Activated CD4-positive, alpha-beta memory T cell treated with anti-CD3 and anti-CD28 coated beads, Interleukin-2, amount 10 ng/mL, durations not matched to agents 7 days and 5 days (primary cell): Measurements from ENCODE around the gene NR3C2. TPM values are rescaled to one million over a fixed set of nuclear protein-coding genes. Genes with fewer than 3 reads are reported as not detected.

ENCODE experiments used
- CTCF ChIA-PET: fragments of 350-600 bp; sonication (Branson Sonifier 250); formaldehyde crosslinking; loops from one replicate; lab custom pipeline; 2021; ENCODE audit warnings: antibody characterized with exemption, inconsistent platforms; lab: Charles Lee
- POLR2A ChIA-PET: fragments of 350-600 bp; sonication (Branson Sonifier 250); formaldehyde crosslinking; loops from one replicate; lab custom pipeline; 2021; ENCODE audit warnings: antibody characterized with exemption; lab: Charles Lee
- DNase-seq: peaks from one replicate; pipeline ENCODE4 v3.0.0-alpha.2; 2020
- H3K27ac Mint-ChIP-seq: one replicate; pipeline ENCODE4 v1.8.0; 2021; ENCODE audit warnings: mild to moderate bottlenecking, mixed read lengths
- H3K27me3 Mint-ChIP-seq: one replicate; pipeline ENCODE4 v1.8.0; 2021; ENCODE audit warnings: mixed read lengths
- H3K36me3 Mint-ChIP-seq: one replicate; pipeline ENCODE4 v1.8.0; 2021; ENCODE audit warnings: low read depth, mixed read lengths
- H3K4me1 Mint-ChIP-seq: one replicate; pipeline ENCODE4 v1.8.0; 2021; ENCODE audit warnings: mixed read lengths
- H3K4me3 Mint-ChIP-seq: one replicate; pipeline ENCODE4 v1.8.0; 2021; ENCODE audit warnings: mild to moderate bottlenecking, mixed read lengths
- H3K9me3 Mint-ChIP-seq: one replicate; pipeline ENCODE4 v1.8.0; 2021; ENCODE audit warnings: mixed read lengths
- total RNA-seq, 2 experiments: library from RNA; stranded (reverse); gene quantifications; one replicate each; pipeline ENCODE4 v1.2.3, GENCODE V29; 2021

Gene NR3C2
- total RNA-seq, 2 experiments from 2014 or later: 4.1 to 5.0 TPM

GRCh38 chr4:148311526-148311925, 130.7 kb downstream of the NR3C2 start:
- Mint-ChIP-seq H3K9me3 (no peaks in the 10 kb centered on the region), H3K36me3 (no peaks in the 10 kb centered on the region), H3K4me1 (no peaks in the 10 kb centered on the region), H3K27me3 (no peaks in the 10 kb centered on the region), H3K27ac (no peak overlapping the region), H3K4me3 (no peak overlapping the region)
- CTCF ChIA-PET: no interaction called here
- POLR2A ChIA-PET: no interaction called here
- DNase-seq: no peak

GRCh38 chr4:148310756-148311155, 131.5 kb downstream of the NR3C2 start:
- no peak overlapping the region for H3K27ac Mint-ChIP-seq
- ChIA-PET CTCF (no interaction called here), POLR2A (no interaction called here)

GRCh38 chr4:148305751-148306150, 136.5 kb downstream of the NR3C2 start:
- H3K9me3 Mint-ChIP-seq: peaks cover 7% of the 10 kb centered on the region
- no peaks in the 10 kb centered on the region for H3K4me1 Mint-ChIP-seq
- no peak overlapping the region for H3K4me3 Mint-ChIP-seq
- no peaks in the 10 kb centered on the region for H3K36me3 Mint-ChIP-seq
- ChIA-PET CTCF (no interaction called here), POLR2A (interaction anchor here (0.6 to 0.7 kb wide), 2 partner anchors 172 to 686 kb away, joined by 3 to 4 read pairs; no protein-coding TSS in a partner anchor)
- H3K27ac Mint-ChIP-seq: no peak overlapping the region
- DNase-seq: no peak
- no peaks in the 10 kb centered on the region for H3K27me3 Mint-ChIP-seq

More at GRCh38 chr4:148310756-148311155, 131.5 kb downstream of the NR3C2 start:
- no peaks in the 10 kb centered on the region for H3K27me3 Mint-ChIP-seq
- DNase-seq: no peak
- no peaks in the 10 kb centered on the region for H3K9me3 Mint-ChIP-seq
- H3K36me3 Mint-ChIP-seq: no peaks in the 10 kb centered on the region
- H3K4me3 Mint-ChIP-seq: no peak overlapping the region
- H3K4me1 Mint-ChIP-seq: no peaks in the 10 kb centered on the region

- POLR2A ChIA-PET: no interaction called here
- no peaks in the 10 kb centered on the region for H3K27me3 Mint-ChIP-seq
Observed at GRCh38 chr4:148302416-148302815, 139.8 kb downstream of the NR3C2 start.

GRCh38 chr4:148300877-148301276, 141.3 kb downstream of the NR3C2 start:
- Mint-ChIP-seq H3K27me3 (no peaks in the 10 kb centered on the region), H3K4me1 (no peaks in the 10 kb centered on the region), H3K36me3 (no peaks in the 10 kb centered on the region), H3K4me3 (no peak overlapping the region), H3K9me3 (peaks cover 13% of the 10 kb centered on the region), H3K27ac (no peak overlapping the region)
- POLR2A ChIA-PET: interaction anchor here (0.7 kb wide), 1 partner anchor 27 kb away, joined by 3 read pairs; no protein-coding TSS in a partner anchor
- CTCF ChIA-PET: no interaction called here
- DNase-seq: no peak

More at GRCh38 chr4:148302416-148302815, 139.8 kb downstream of the NR3C2 start:
- DNase-seq: no peak
- peaks cover 13% of the 10 kb centered on the region for H3K9me3 Mint-ChIP-seq
- no peaks in the 10 kb centered on the region for H3K4me1 Mint-ChIP-seq
- CTCF ChIA-PET: no interaction called here
- no peak overlapping the region for H3K4me3 Mint-ChIP-seq
- H3K27ac Mint-ChIP-seq: no peak overlapping the region
- H3K36me3 Mint-ChIP-seq: no peaks in the 10 kb centered on the region

GRCh38 chr4:148299337-148299736, 142.9 kb downstream of the NR3C2 start:
- ChIA-PET POLR2A (no interaction called here), CTCF (no interaction called here)
- H3K27me3 Mint-ChIP-seq: no peaks in the 10 kb centered on the region
- H3K9me3 Mint-ChIP-seq: peaks cover 13% of the 10 kb centered on the region
- DNase-seq: no peak
- H3K4me1 Mint-ChIP-seq: no peaks in the 10 kb centered on the region
- H3K27ac Mint-ChIP-seq: no peak overlapping the region
- H3K36me3 Mint-ChIP-seq: no peaks in the 10 kb centered on the region
- H3K4me3 Mint-ChIP-seq: no peak overlapping the region

GRCh38 chr4:148296498-148296897, 145.7 kb downstream of the NR3C2 start:
- Mint-ChIP-seq H3K27ac (no peak overlapping the region), H3K27me3 (no peaks in the 10 kb centered on the region), H3K4me1 (no peaks in the 10 kb centered on the region), H3K9me3 (peaks cover 8% of the 10 kb centered on the region), H3K4me3 (no peak overlapping the region), H3K36me3 (no peaks in the 10 kb centered on the region)
- no peak for DNase-seq
- ChIA-PET POLR2A (no interaction called here), CTCF (no interaction called here)

GRCh38 chr4:148295642-148296041, 146.6 kb downstream of the NR3C2 start:
- H3K4me3 Mint-ChIP-seq: no peak overlapping the region
- no peaks in the 10 kb centered on the region for H3K4me1 Mint-ChIP-seq
- H3K9me3 Mint-ChIP-seq: peaks cover 6% of the 10 kb centered on the region
- H3K36me3 Mint-ChIP-seq: no peaks in the 10 kb centered on the region
- no peak overlapping the region for H3K27ac Mint-ChIP-seq
- ChIA-PET CTCF (no interaction called here), POLR2A (no interaction called here)
- DNase-seq: no peak
- H3K27me3 Mint-ChIP-seq: no peaks in the 10 kb centered on the region

GRCh38 chr4:148293571-148293970, 148.6 kb downstream of the NR3C2 start:
- Mint-ChIP-seq H3K27ac (no peak overlapping the region), H3K36me3 (no peaks in the 10 kb centered on the region), H3K4me3 (no peak overlapping the region), H3K9me3 (peaks cover 4% of the 10 kb centered on the region), H3K4me1 (no peaks in the 10 kb centered on the region), H3K27me3 (no peaks in the 10 kb centered on the region)
- CTCF ChIA-PET: interaction anchor here (0.7 kb wide), 1 partner anchor 310 kb away, joined by 3 read pairs; no protein-coding TSS in a partner anchor
- DNase-seq: no peak
- POLR2A ChIA-PET: no interaction called here

- no peak overlapping the region for H3K4me3 Mint-ChIP-seq
- no peaks in the 10 kb centered on the region for H3K27me3 Mint-ChIP-seq
- H3K36me3 Mint-ChIP-seq: no peaks in the 10 kb centered on the region
- no peak for DNase-seq
- POLR2A ChIA-PET: no interaction called here
- CTCF ChIA-PET: no interaction called here
- no peak overlapping the region for H3K27ac Mint-ChIP-seq
- no peaks in the 10 kb centered on the region for H3K4me1 Mint-ChIP-seq
- H3K9me3 Mint-ChIP-seq: no peaks in the 10 kb centered on the region
Observed at GRCh38 chr4:148292686-148293085, 149.5 kb downstream of the NR3C2 start.

- Mint-ChIP-seq H3K36me3 (no peaks in the 10 kb centered on the region), H3K9me3 (no peaks in the 10 kb centered on the region), H3K27me3 (no peaks in the 10 kb centered on the region), H3K4me1 (no peaks in the 10 kb centered on the region), H3K4me3 (no peak overlapping the region), H3K27ac (no peak overlapping the region)
- ChIA-PET CTCF (no interaction called here), POLR2A (no interaction called here)
- no peak for DNase-seq
Observed at GRCh38 chr4:148289740-148290139, 152.5 kb downstream of the NR3C2 start.

GRCh38 chr4:148288448-148288847, 153.8 kb downstream of the NR3C2 start:
- Mint-ChIP-seq H3K4me3 (no peak overlapping the region), H3K9me3 (no peaks in the 10 kb centered on the region), H3K36me3 (no peaks in the 10 kb centered on the region), H3K4me1 (no peaks in the 10 kb centered on the region), H3K27me3 (no peaks in the 10 kb centered on the region), H3K27ac (no peak overlapping the region)
- ChIA-PET POLR2A (no interaction called here), CTCF (no interaction called here)
- DNase-seq: no peak

GRCh38 chr4:148287111-148287510, 155.1 kb downstream of the NR3C2 start:
- no peak for DNase-seq
- Mint-ChIP-seq H3K4me1 (no peaks in the 10 kb centered on the region), H3K27ac (no peak overlapping the region), H3K36me3 (no peaks in the 10 kb centered on the region), H3K4me3 (no peak overlapping the region), H3K9me3 (no peaks in the 10 kb centered on the region), H3K27me3 (no peaks in the 10 kb centered on the region)
- CTCF ChIA-PET: no interaction called here
- POLR2A ChIA-PET: no interaction called here

- Mint-ChIP-seq H3K27ac (no peak overlapping the region), H3K4me3 (no peak overlapping the region), H3K9me3 (no peaks in the 10 kb centered on the region), H3K36me3 (no peaks in the 10 kb centered on the region), H3K4me1 (no peaks in the 10 kb centered on the region), H3K27me3 (no peaks in the 10 kb centered on the region)
- ChIA-PET POLR2A (no interaction called here), CTCF (no interaction called here)
- no peak for DNase-seq
Observed at GRCh38 chr4:148286012-148286411, 156.2 kb downstream of the NR3C2 start.
